ENCODE data around the gene C9orf153.
"Not testable (repeated sequence)": the region's sequence is repeated elsewhere in the genome, so short reads cannot be mapped to it uniquely, and the experiment has no call there.

The C9orf153 gene

GRCh38 chr9:86262492-86262891, 3.0 kb upstream of the C9orf153 start:
- DNase-seq: no peak

DNA sequence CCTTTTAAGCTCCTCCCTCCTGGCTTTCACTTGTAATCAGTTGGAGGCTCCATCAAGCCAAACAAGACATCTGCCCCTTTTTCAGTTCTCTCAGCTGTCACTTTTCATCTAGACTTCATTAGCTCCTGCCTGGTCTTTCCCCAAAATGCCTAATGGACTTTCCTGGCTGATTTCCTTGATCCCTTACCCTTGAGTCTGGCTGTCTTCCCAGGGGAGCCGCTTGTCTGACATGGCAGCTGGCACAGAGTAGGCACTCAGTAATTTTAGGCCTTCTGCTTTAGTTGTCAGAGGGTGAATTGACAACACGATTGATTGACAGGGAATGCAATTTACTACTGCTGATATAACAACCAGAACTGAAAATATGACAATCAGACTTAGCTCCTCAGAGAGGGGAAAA, 2.1 kb downstream of the C9orf153 start:
- no peak for DNase-seq

GRCh38 chr9:86256653-86257052, 2.8 kb downstream of the C9orf153 start:
- no peak for DNase-seq

DNA sequence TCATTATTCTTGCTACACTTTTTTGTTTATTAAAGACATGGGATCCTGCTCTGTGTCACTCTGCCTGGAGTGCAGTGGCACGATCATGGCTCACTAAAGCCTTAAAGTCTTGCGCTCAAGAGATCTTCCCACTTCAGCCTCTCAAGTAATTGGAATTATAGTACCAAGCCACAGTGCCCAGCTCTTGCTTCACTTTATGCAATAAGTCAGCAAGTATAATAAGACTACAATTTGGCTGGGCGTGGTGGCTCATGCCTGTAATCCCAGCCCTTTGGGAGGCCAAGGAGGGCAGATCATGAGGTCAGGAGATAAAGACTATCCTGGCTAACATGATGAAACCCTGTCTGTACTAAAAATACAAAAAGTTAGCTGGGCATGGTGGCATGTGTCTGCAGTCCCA, 5.9 kb downstream of the C9orf153 start:
- no peak for DNase-seq

GRCh38 chr9:86252870-86253269, 6.6 kb downstream of the C9orf153 start:
- no peak for DNase-seq

DNA sequence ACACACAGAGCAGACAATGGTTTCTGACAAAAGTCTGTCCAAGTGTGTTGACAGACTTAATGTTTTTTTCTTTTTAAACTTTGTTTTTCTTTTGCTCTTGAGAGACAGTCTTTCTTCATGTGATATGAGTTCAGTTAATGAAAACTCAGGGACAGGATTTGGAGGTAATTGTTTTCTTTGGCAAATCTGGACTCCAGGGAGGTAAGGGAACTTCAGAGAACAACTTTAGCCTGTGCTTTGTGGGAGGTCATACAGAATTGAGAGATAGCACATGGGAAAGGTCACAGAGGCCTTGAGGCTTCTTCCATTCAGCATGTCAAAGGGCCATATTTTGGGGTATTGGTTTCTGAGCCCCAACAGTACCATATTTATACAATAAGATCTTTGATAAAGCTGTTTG, 9.3 kb downstream of the C9orf153 start:
- no peak for DNase-seq

- no peak for DNase-seq
Measured at GRCh38 chr9:86248746-86249145, 10.7 kb downstream of the C9orf153 start.

DNA sequence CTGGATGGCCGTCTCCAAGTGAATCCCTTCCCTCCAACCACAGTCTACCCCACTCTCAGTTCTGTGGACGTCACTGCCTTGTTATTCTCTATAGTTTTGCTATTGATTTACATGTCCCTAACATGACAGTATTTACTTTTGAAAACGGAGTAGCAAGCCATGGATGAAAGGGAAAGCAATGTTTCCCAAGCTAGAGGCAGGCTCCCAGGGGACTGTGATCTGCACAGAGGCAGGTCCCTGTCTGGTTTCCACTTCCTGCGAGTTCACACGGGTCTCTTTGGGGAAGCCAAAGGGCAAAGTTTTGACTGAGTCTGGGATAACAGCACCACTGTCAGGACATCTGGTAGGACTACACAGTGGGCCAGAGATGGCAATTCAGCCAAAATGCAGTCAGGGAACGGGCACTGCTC, 12.7 kb downstream of the C9orf153 start:
- no peak for DNase-seq

GRCh38 chr9:86242071-86242470, 17.4 kb downstream of the C9orf153 start:
- no peak for DNase-seq

DNA sequence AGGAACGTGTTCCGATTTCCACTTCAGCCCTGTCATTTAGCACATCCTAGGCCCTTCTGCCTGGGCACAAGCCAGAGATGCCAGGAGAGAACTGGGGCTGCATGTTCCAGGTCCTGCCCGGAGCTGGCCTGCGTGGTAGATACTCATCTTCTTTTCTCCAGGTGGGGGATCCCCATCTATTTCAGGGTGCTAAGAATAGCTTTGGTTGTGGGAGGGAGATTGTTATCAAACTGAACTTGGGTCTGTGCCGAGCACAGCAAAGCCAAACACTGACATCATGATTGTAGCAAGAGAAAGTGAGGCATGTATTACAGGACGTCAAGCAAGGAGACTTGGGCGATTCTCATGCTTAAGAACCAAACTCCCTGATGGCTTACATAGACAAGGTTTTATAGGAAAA, 18.2 kb downstream of the C9orf153 start:
- no peak for DNase-seq

DNA sequence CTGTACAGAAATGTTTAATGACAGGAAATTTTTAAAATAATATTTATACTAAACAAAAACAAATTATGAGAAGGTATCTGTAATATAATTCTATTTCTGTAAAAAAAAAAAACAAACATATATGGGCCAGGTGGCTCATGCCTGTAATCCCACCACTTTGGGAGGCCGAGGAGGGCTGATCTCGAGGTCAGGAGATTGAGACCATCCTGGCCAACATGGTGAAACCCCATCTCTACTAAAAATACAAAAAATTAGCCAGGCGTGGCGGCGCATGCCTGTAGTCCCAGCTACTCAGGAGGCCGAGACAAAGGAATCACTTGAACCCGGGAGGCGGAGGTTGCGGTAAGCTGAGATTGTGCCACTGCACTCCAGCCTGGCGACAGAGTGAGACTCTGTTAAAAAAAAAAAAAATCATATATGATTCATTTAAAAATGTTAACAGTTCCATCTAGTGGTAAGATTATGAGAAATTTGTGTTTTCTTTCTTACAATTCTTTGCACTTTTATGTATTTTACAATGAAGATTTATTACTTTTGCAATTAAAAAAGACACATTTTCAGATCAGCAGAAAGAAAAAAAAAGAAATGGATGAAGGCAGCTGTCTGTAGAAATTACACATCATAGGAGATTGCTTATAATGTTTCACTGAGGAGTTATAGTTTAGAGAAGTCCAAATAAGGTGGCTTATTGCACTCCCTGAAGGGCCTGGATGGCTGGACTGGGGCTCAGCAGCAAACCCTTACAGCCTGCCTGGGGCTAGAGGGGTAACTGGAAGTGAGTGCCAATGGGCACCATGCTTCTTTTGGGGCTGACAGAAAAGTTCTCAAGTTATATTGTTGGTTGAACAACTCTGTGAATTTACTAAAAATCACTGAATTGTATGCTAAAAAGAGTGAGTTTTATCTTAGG, 20.3 kb downstream of the C9orf153 start:
- no peak for DNase-seq

DNA sequence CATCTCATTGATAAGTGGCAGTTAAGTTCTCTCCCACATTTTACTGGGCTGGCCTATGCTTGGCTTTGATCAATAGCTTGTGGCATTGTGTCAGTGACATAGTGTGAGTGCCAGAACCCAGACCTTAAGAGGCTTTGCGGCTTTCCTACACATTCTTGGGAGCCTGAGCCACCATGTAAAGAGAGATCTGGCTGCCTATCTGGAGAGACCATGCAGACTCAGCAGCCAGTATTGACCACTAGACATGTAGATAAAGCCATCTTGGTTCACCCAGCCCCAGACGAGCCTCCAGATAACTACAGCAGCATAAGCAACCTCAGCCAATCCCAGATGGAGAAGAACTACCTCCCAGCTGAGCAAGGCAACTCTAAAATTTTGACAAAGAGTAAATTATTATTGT, 28.6 kb downstream of the C9orf153 start:
- DNase-seq: no peak

DNA sequence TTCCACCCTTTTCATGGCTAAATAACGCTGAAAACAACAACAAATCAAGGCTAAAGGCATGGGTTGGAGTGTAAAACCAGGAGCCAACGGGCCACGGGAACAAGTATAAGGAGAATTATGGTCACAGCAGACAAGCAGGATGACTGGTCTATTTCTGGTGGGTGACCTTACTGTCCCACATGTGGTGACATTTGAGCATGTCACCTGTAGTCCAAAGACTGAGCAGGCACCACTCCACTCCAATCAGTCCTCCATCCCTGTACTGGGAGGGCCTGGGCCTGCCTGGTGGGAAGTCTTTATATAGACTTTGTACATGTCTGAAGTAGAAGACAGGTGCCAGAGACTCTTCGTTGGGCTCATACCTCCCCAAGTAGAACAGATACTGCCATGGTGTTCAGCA, 36.8 kb downstream of the C9orf153 start:
- DNase-seq: no peak

DNA sequence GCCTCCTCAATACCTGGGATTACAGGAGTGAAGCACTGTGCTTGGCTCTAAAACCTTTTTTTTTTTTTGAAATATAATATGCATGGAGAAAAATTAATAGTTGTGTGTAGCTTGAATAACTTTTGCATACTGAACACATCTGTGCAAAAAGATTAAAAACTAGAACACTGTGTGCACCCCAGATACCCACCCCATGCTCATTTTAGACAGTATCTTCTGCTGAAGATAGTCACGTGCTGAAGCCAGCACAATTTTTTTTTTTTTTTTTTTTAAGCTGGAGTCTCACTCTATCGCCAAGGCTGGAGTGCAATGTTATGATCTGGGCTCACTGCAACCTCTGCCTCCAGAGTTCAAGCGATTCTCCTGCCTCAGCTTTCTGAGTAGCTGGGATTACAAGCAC, 39.9 kb downstream of the C9orf153 start:
- no peak for DNase-seq

GRCh38 chr9:86217076-86217755, 42.2 kb downstream of the C9orf153 start:
- DNase-seq: no peak

GRCh38 chr9:86207193-86207592, 52.3 kb downstream of the C9orf153 start:
- no peak for DNase-seq

DNA sequence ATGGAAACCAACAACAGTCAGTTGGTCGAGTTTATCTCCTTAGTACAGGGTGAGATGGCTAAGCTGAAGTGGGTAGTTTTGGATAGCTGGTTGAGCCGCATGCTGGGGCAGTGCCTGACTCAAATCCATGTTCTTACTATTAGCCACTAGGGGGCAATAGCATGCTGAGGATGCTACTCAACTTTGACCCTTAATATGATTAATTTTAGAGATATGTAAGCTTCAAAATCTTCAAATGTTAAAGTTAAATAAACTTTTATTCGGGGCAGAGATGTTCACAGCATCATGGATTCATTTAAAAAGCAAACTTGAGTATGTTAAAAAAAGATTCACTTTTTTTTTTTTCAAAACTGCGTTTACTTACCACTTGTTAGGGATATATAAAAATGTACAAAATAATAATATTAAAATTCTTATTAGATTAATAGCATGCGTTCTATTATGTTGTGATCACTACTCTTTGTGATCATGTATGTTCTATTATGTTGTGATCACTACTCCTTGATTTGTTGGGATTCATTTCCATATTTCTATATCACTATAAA, 57.0 kb downstream of the C9orf153 start:
- peak; percentile 6 for DNase-seq

DNA sequence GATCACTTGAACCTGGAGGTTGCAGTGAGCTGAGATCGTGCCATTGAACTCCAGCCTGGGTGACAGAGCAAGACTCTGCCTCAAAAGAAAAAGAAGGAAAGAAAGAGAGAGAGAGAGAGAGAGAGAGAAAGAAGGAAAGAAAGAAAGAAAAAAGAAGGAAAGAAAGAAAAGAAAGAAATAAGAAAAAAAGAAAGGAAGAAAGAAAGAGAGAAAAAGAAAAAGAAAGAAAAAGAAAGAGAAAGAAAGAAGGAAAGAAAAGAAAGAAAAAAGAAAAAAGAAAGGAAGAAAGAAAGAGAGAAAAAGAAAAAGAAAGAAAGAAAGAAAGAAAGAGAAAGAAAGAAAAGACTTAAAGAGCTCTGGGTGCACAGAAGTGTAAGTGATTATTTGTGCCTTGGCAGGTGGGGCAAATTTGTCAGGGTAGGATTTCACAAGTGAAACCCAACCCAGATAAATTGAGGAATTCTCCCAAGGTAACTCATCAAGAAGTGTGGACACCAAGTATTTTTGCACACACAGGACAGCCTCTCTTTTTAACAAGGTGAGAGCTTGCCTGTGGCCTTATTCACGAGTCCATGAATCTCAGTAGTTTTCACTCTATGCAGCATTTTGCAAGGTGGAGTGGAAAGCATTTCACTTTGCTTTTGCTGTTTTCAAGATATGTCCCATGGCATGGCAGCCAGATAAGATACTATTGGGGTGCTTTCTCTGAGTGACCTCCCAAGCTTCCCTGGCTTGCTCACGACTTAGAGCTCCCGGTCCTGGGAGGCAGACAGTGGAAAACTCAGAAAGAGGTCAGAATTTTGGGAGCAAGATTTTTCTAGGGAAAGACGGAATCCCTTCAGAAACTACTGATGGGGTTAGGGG, 57.8 kb downstream of the C9orf153 start:
- no peak for DNase-seq

DNA sequence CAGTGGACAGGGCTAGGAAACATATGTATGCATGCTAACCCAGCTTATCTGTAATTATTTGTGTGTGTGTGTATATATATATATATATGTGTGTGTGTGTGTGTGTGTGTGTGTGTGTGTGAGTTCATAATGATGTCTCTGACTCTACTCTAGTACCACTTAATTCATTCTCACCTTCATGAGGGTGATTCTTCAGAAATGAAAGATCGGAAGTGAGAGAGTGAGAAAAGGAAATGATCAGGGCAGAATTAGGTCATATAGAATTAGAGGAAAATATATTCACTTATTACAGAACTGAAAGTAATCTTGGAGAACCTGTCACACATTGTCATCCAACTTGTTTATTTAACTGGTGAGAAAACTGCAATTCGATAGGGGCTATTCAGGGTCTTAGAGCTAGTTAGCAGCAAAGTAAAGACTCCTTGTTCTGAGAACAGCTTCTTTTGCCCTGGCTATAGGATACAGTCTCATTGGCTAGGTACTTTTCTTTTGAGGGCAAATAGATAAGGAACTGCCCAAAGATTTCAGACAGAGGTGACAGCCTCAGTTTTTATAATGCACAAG, 58.8 kb downstream of the C9orf153 start:
- DNase-seq: no peak

DNA sequence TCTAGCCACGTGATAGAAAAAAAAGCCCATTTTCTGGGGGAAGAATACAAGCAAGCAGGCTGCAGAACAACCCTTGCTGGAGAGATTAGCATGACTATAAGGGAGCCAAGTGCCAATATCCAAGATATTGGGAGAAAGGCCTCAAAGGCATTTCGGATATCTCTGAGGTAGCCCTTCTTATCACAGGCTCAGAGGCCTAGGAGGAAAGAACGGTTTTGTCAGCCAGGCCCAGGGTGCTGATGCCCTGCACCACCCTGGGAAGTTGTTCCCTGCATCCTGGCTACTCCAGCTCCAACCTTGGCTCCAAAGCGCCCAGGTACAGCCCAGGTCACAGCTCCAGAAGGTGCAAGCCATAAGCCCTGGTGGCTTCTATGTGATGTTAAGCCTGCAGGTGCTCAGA, 66.4 kb downstream of the C9orf153 start:
- no peak for DNase-seq

DNA sequence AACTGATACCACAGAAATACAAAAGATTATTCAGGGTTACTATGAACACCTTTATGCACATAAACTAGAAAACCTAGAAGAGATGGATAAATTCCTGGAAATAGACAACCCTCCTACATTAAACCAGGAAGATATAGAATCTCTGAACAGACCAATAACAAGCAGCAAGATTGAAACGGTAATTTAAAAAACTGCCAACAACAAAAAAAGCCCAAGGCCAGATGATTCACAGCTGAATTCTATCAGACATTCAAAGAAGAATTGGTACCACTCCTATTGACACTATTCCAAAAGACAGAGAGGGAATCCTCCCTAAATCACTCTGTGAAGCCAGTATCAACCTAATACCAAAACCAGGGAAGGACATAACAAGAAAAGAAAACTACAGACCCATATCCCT, 68.8 kb downstream of the C9orf153 start:
- not testable (repeated sequence) for DNase-seq

DNA sequence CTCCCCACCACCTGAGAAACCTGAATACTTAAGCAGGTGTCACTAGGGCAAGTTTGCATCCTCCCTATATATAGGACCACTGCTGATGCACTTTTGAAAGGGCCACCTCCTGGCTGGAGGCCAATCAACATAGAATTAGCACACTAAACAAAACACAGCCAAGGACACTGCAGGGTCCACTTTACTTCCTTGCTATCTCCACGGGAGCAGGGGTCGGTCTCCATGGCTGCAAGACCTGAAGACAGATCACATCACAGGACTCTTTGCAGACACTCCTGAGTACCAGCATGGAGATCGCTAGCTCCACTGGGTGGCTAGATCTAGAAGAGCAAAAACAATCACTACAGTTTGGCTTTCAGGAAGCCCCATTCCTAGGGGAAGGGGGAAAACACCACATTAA, 72.3 kb downstream of the C9orf153 start:
- no peak for DNase-seq

GRCh38 chr9:86186696-86187095, 72.8 kb downstream of the C9orf153 start:
- no peak for DNase-seq
